NT2/D1 (cell line): ENCODE measurements around the gene ITM2B.
A peak's percentile ranks its signal among the peaks of the same experiment; 100 is the strongest.

Source experiments
- DNase-seq: peaks from one replicate; pipeline ENCODE4 v3.0.0-alpha.2; 2011; ENCODE audit warnings: low read depth, low spot score
- H3K27me3 ChIP-seq: 2 replicates; pipeline ENCODE4 v1.6.0; 2011; ENCODE audit warnings: mild to moderate bottlenecking; ENCODE audit not compliant: insufficient read length, insufficient read depth
- H3K36me3 ChIP-seq: 2 replicates; pipeline ENCODE4 v1.6.1; 2011; ENCODE audit warnings: mild to moderate bottlenecking, low read length, mixed read lengths; ENCODE audit not compliant: insufficient read depth, insufficient read length
- H3K4me1 ChIP-seq: 2 replicates; pipeline ENCODE4 v1.5.1; 2011; ENCODE audit not compliant: insufficient read depth, insufficient read length
- H3K4me3 ChIP-seq: 2 replicates; pipeline ENCODE4 v1.5.1; 2011; ENCODE audit warnings: low read depth; ENCODE audit not compliant: insufficient read length
- H3K9ac ChIP-seq: 2 replicates; pipeline ENCODE4 v1.6.0; 2011; ENCODE audit warnings: low read depth; ENCODE audit not compliant: insufficient read length
- H3K9me3 ChIP-seq: 2 replicates; pipeline ENCODE4 v1.5.1; 2011; ENCODE audit warnings: mild to moderate bottlenecking, low read length; ENCODE audit not compliant: insufficient read depth
- SUZ12 ChIP-seq: IDR thresholded peaks from 2 replicates; pipeline ENCODE4 v1.6.1; 2011; ENCODE audit not compliant: insufficient read length, insufficient read depth; ENCODE audit errors: extremely low read depth
- YY1 ChIP-seq: IDR thresholded peaks from 2 replicates; pipeline ENCODE4 v1.6.1; 2011; ENCODE audit not compliant: insufficient read length, insufficient read depth
- ZNF274 ChIP-seq: IDR thresholded peaks from 2 replicates; pipeline ENCODE4 v1.6.1; 2011; ENCODE audit warnings: mild to moderate bottlenecking, low read depth, low read length

The ITM2B gene

GRCh38 chr13:48231080-48231479 is 1.9 kb upstream of the ITM2B start:
- H3K4me1 ChIP-seq: no peaks in the 10 kb centered on the region
- H3K36me3 ChIP-seq: peaks cover 5% of the 10 kb centered on the region
- no peaks in the 10 kb centered on the region for H3K9me3 ChIP-seq
- H3K27me3 ChIP-seq: peaks cover 3% of the 10 kb centered on the region
- no peak overlapping the region for H3K4me3 ChIP-seq
- H3K9ac ChIP-seq: no peak overlapping the region
- no peak for TF ChIP-seq ZNF274
- TF ChIP-seq SUZ12: no peak
- TF ChIP-seq YY1: no peak
- DNase-seq: no peak

- Histone ChIP-seq H3K36me3 (peaks cover 11% of the 10 kb centered on the region), H3K4me1 (no peaks in the 10 kb centered on the region), H3K9me3 (no peaks in the 10 kb centered on the region), H3K4me3 (no peak overlapping the region), H3K9ac (no peak overlapping the region), H3K27me3 (peaks cover 3% of the 10 kb centered on the region)
- TF ChIP-seq ZNF274: no peak
- TF ChIP-seq SUZ12: no peak
- TF ChIP-seq YY1: no peak
- no peak for DNase-seq
Measured at GRCh38 chr13:48231933-48232332, 1.1 kb upstream of the ITM2B start.

GRCh38 chr13:48232420-48233045 is 473 bp upstream of the ITM2B start:
- Histone ChIP-seq H3K4me1 (no peaks in the 10 kb centered on the region), H3K27me3 (peaks cover 3% of the 10 kb centered on the region), H3K4me3 (peak overlapping the region; percentile 62), H3K36me3 (peaks cover 16% of the 10 kb centered on the region), H3K9me3 (no peaks in the 10 kb centered on the region), H3K9ac (peak overlapping the region; percentile 58)
- DNase-seq: no peak
- TF ChIP-seq SUZ12 (no peak), ZNF274 (no peak), YY1 (no peak)

- peaks cover 21% of the 10 kb centered on the region for H3K36me3 ChIP-seq
- H3K9me3 ChIP-seq: no peaks in the 10 kb centered on the region
- H3K27me3 ChIP-seq: peaks cover 3% of the 10 kb centered on the region
- TF ChIP-seq ZNF274 (no peak), SUZ12 (no peak), YY1 (no peak)
- H3K9ac ChIP-seq: peak overlapping the region; percentile 96
- H3K4me3 ChIP-seq: peak overlapping the region; percentile 94
- no peaks in the 10 kb centered on the region for H3K4me1 ChIP-seq
- no peak for DNase-seq
Measured at GRCh38 chr13:48233889-48234488, 983 bp downstream of the ITM2B start.

GRCh38 chr13:48234566-48235340 is 1.7 kb downstream of the ITM2B start:
- Histone ChIP-seq H3K4me1 (no peaks in the 10 kb centered on the region), H3K4me3 (peak overlapping the region; percentile 94), H3K27me3 (peaks cover 3% of the 10 kb centered on the region), H3K9me3 (no peaks in the 10 kb centered on the region), H3K9ac (peak overlapping the region; percentile 96), H3K36me3 (peaks cover 26% of the 10 kb centered on the region)
- no peak for DNase-seq
- TF ChIP-seq ZNF274 (no peak), SUZ12 (no peak)

GRCh38 chr13:48235341-48236135 is 2.5 kb downstream of the ITM2B start:
- Histone ChIP-seq H3K36me3 (peaks cover 34% of the 10 kb centered on the region), H3K9ac (peak overlapping the region; percentile 61), H3K4me1 (no peaks in the 10 kb centered on the region), H3K27me3 (peaks cover 3% of the 10 kb centered on the region), H3K9me3 (no peaks in the 10 kb centered on the region), H3K4me3 (peak overlapping the region; percentile 94)
- peak; percentile 64 for DNase-seq
- TF ChIP-seq ZNF274 (no peak), YY1 (no peak), SUZ12 (no peak)
